ENCODE data around the gene MMUT.
"Not testable (repeated sequence)": the region's sequence is repeated elsewhere in the genome, so short reads cannot be mapped to it uniquely, and the experiment has no call there.

MMUT gene

GRCh38 chr6:49423817-49424216 lies 39.2 kb downstream of the MMUT start:
- DNase-seq (ENCODE audit: low spot score) = peak; percentile 17

- DNase-seq (ENCODE audit: low spot score) = no peak
Observed at GRCh38 chr6:49416195-49416594, 46.9 kb downstream of the MMUT start.

GRCh38 chr6:49415358-49415757 lies 47.7 kb downstream of the MMUT start:
- no peak for DNase-seq (ENCODE audit: low spot score)

- no peak for DNase-seq (ENCODE audit: low spot score)
Observed at GRCh38 chr6:49410564-49410963, 52.5 kb downstream of the MMUT start.

GRCh38 chr6:49409951-49410542 lies 53.0 kb downstream of the MMUT start:
- peak; percentile 66 for DNase-seq (ENCODE audit: low spot score)

GRCh38 chr6:49406250-49406970 lies 56.6 kb downstream of the MMUT start:
- no peak for DNase-seq (ENCODE audit: low spot score)

GRCh38 chr6:49401063-49401462 lies 62.0 kb downstream of the MMUT start:
- no peak for DNase-seq (ENCODE audit: low spot score)

- DNase-seq (ENCODE audit: low spot score) = not testable (repeated sequence)
Observed at GRCh38 chr6:49386667-49387508, 76.2 kb downstream of the MMUT start.

- DNase-seq (ENCODE audit: low spot score) = peak; percentile 22
Observed at GRCh38 chr6:49384904-49385303, 78.1 kb downstream of the MMUT start.
